ENCODE data around the gene GALNT17. TPM values are rescaled to one million over a fixed set of nuclear protein-coding genes. Genes with fewer than 3 reads are reported as not detected.
"Not testable (repeated sequence)": the region's sequence is repeated elsewhere in the genome, so short reads cannot be mapped to it uniquely, and the experiment has no call there.

The GALNT17 gene
- total RNA-seq, 1 donor from 2014 or later, result 57.9 TPM

GRCh38 chr7:71221049-71221448, 89.1 kb downstream of the GALNT17 start:
- DNase-seq (no peak), ATAC-seq (no peak)
- intact Hi-C loops (cut with micrococcal nuclease), result no loop called here

GRCh38 chr7:71221549-71221948, 89.6 kb downstream of the GALNT17 start:
- ATAC-seq, result no peak
- no peak for DNase-seq
- intact Hi-C loops (cut with micrococcal nuclease), result no loop called here

GRCh38 chr7:71227126-71227525, 95.2 kb downstream of the GALNT17 start:
- DNase-seq, result no peak
- no peak for ATAC-seq
- intact Hi-C loops (cut with micrococcal nuclease), result no loop called here

- intact Hi-C loops (cut with micrococcal nuclease), result no loop called here
- DNase-seq (no peak), ATAC-seq (no peak)
Observed at GRCh38 chr7:71229148-71229547, 97.2 kb downstream of the GALNT17 start.

GRCh38 chr7:71229699-71230098, 97.8 kb downstream of the GALNT17 start:
- ATAC-seq (peak; percentile 56), DNase-seq (no peak)
- intact Hi-C loops (cut with micrococcal nuclease), result no loop called here

GRCh38 chr7:71235253-71235652, 103.3 kb downstream of the GALNT17 start:
- ATAC-seq (no peak), DNase-seq (no peak)
- intact Hi-C loops (cut with micrococcal nuclease), result no loop called here

- intact Hi-C loops (cut with micrococcal nuclease), result no loop called here
- ATAC-seq (peak; percentile 34), DNase-seq (peak; percentile 40)
Observed at GRCh38 chr7:71236230-71237105, 104.5 kb downstream of the GALNT17 start.

- DNase-seq (peak; percentile 65), ATAC-seq (peak; percentile 87)
- intact Hi-C loops (cut with micrococcal nuclease), result no loop called here
Observed at GRCh38 chr7:71237945-71238344, 106.0 kb downstream of the GALNT17 start.

GRCh38 chr7:71238581-71239295, 106.8 kb downstream of the GALNT17 start:
- ATAC-seq (peak; percentile 25), DNase-seq (no peak)
- intact Hi-C loops (cut with micrococcal nuclease), result no loop called here

- DNase-seq, result no peak
- ATAC-seq, result peak; percentile 59
- intact Hi-C loops (cut with micrococcal nuclease), result no loop called here
Observed at GRCh38 chr7:71239586-71240268, 107.8 kb downstream of the GALNT17 start.

GRCh38 chr7:71243736-71244410, 111.9 kb downstream of the GALNT17 start:
- ATAC-seq (peak; percentile 84), DNase-seq (peak; percentile 61)
- intact Hi-C loops (cut with micrococcal nuclease), result no loop called here

- ATAC-seq (peak; percentile 31), DNase-seq (no peak)
- intact Hi-C loops (cut with micrococcal nuclease), result no loop called here
Observed at GRCh38 chr7:71245038-71245437, 113.1 kb downstream of the GALNT17 start.

- intact Hi-C loops (cut with micrococcal nuclease), result no loop called here
- no peak for DNase-seq
- no peak for ATAC-seq
Observed at GRCh38 chr7:71251706-71252105, 119.8 kb downstream of the GALNT17 start.

- intact Hi-C loops (cut with micrococcal nuclease), result no loop called here
- DNase-seq (no peak), ATAC-seq (no peak)
Observed at GRCh38 chr7:71254751-71255150, 122.8 kb downstream of the GALNT17 start.

GRCh38 chr7:71255537-71256178, 123.7 kb downstream of the GALNT17 start:
- intact Hi-C loops (cut with micrococcal nuclease), result no loop called here
- DNase-seq (no peak), ATAC-seq (no peak)

GRCh38 chr7:71261066-71261465, 129.1 kb downstream of the GALNT17 start:
- DNase-seq (no peak), ATAC-seq (no peak)
- intact Hi-C loops (cut with micrococcal nuclease), result no loop called here

- ATAC-seq; intact Hi-C loops (cut with micrococcal nuclease); DNase-seq: not testable (repeated sequence)
Observed at GRCh38 chr7:71262834-71263233, 130.9 kb downstream of the GALNT17 start.

- intact Hi-C loops (cut with micrococcal nuclease), result no loop called here
- DNase-seq (peak; percentile 38), ATAC-seq (peak; percentile 85)
Observed at GRCh38 chr7:71264005-71264404, 132.1 kb downstream of the GALNT17 start.

GRCh38 chr7:71266912-71267311, 135.0 kb downstream of the GALNT17 start:
- ATAC-seq, result no peak
- intact Hi-C loops (cut with micrococcal nuclease), result no loop called here
- no peak for DNase-seq
